Dedifferentiated amniotic fluid mesenchymal stem cell (primary cell): ENCODE data around the gene NDUFV3.
"Not testable (repeated sequence)": the region's sequence is repeated elsewhere in the genome, so short reads cannot be mapped to it uniquely, and the experiment has no call there.

Source experiments
- DNase-seq: peaks from one replicate; pipeline ENCODE4 v3.0.0-alpha.2; 2016; ENCODE audit errors: extremely low spot score

The NDUFV3 gene

DNA sequence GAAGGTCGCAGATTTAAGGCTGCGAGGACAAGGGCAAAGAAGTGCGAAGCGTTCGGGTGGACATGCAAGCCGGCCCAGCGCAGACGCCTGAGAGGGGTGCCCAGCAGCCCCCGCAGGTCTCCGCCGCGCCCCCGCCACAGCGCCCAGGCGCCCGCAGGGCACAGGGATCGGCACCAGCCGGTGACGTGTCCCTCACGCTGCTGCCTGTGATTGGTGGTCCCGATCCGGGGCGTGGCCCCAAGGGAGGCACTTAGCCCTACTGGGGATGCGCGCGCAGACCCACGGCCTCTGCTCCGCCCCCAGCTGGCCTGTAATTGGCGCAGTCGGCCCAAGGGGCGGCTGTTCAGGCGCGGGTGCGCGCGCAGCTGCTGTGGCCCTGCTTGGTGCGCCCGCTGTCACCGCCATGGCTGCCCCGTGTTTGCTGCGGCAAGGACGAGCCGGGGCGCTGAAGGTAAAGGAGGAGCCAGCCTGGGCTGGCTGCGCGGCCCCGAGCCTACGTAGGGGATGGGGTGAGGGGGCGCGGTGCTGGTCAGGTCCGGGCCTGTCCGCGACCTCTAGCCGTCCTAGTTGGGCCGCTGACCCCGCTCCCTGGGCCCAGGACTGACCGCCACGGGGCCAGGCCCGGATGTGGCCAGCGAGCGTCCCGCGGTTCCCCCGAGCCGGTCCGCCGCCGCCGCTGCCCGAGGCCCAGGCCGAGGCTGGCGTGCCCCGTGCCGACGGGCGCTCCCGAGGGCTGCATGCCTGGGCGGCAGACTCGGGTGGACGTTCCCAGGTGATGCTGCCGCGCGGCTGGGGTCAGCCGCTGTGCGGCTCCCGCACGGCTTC is at the start of gene NDUFV3:
Gene NDUFV3, plus strand, starts transcription at position 379 of the 825 bp plus-strand sequence. Its CDS starts 25 bp downstream, at position 404.
- DNase-seq = peak; percentile 98

DNA sequence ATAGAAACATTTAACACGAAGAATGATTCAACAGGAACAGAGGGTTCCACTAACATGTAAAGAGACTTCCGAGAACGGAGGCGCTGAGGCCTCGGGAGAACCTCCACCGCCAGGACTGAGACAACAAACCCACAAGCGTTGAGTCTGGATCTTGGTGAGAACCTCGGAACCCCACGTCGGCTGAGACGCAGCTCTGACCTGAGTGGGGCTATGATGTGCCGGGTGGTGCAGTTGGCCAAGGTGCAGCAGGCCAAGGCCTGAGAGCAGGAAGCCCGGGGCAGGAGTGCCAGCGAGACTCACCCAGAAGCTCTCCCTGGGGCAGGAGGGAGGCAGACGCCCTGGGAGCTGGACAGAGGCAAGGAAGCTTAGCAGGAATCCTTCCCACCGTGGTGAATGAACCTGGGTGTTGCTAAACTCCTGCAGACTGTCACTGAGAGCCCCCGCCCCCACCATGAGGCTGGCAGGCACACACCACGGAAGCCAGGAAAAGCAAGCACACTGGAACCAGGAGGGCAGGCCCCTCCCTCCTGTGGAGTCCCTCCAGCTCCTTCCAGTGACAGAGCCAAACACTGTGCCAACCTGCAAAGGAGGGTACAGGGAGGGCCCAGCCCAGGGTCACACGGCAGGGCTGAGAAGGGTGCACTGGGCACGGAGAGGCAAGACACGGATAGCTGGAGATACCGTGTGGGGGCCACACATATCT is 48.5 kb upstream of the NDUFV3 start:
- no peak for DNase-seq

DNA sequence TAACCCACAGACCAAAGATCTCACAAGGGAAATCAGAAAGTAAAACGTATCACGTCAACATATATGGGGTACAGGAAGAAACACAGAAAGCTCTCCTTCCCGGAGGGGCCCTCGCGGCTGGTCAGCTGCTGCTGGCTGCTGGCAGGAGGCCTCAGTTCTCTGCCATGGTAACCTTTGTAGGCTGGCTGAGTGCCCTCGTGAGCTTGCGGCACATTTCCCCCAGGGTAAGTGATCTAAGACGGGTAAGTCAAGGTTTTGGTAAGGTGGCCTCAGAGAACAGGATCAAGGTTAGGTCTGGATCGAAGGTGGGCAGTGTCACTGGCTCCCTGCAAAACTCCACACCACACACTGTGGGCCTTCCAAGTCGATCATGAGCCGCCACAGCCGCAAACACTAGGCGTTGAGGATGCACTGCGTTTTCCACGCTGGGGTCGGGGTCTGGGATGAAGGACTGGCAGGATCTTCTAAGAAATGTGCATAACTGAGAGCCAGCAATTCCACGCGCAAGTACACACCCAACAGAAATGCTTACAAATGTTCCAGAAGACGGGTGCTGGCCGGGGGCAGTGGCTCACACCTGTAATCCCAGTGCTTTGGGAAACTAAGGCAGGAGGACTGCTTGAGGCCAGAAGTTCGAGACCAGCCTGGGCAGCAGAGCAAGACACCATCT is 47.7 kb upstream of the NDUFV3 start:
- DNase-seq = no peak

DNA sequence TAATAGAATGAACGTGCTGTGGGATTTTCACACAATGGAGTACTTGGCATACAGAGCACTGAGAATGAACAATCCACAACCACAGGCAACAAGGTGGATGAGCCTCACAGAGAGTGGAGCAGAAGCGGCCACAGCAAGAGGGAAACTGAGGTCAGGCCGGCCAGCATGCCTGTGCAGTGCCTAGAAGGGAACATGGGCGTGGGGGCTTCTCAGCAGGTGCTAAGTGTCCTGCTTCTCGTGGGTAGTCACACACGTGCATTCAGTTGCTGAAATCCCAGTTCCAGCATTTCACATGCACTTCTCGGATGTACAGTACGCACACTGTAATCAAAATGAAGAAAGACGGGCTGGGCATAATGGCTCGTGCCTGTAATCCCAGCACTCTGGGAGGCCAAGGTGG is 46.9 kb upstream of the NDUFV3 start:
- DNase-seq = no peak

DNA sequence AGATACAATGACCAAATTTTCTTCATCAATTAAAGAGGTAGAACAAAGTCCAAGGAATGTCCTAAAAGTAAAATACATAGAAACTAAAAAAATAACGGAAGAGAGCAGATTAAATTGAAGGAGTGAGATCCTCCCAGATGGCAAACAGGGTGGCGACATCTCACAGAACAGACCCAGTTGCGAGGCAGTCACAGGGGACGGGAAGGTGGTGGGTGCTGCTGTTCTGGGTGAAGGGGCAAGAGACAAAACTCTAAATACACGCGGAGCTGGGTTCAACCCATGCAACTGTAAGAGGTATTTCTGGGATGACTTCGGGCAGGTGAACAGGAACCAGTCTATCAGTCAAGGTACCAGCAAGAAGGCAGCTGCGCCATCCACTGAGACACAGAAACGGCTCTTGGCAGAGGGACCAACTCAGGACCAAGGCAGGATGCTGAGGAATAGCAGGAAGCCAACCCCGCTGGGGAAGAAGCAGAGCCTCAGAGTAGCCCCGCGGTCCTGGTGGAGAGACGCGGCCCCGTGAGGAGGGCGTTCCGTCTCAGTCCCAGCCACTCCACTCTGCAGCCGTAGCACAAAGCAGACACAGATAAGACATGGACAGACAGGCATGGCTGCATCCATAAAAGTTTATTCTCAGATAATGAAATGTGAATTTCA is 45.9 kb upstream of the NDUFV3 start:
- DNase-seq = no peak

DNA sequence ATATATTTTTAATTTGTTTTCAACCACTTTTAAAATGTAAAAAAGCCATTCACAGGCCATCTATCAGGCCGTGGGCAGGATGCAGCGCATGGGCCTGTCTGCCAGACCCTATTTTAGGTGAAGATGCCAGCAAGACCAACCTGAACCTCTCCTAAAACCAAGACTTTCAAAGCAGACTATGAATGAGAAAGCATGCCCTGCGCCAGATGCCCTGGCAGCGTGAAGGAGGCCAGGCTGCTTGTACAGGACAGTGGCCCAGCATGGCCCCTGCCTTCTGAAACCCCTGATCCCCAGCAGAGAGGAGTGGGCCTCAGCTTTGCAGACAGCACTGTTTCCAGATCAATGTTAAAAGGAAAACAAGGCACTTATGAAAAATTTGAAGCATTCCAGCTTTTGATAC is 45.4 kb upstream of the NDUFV3 start:
- DNase-seq = no peak

DNA sequence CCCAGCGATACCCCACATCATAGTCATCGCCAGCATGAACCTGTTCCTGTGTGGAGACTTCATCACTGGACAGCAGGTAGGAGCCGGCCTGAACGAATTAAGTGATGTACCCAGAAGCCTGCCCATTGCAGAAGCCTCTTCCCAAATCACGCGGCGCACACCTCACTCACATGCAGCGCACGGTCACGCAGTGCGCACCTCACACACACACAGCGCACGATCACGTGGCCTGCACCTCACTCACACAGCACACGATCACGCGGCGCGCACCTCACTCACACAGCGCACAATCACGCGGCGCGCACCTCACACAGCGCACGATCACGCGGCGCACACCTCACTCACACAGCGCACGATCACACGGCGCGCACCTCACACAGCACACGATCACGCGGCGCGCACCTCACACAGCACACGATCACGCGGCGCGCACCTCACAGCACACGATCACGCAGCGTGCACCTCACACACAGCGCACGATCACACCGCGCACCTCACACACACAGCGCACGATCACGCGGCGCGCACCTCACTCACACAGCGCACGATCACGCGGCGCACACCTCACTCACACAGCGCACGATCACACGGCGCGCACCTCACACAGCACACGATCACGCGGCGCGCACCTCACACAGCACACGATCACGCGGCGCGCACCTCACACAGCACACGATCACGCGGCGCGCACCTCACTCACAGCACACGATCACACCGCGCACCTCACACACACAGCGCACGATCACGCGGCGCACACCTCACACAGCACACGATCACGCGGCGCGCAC is 44.8 kb upstream of the NDUFV3 start:
- DNase-seq = not testable (repeated sequence)

DNA sequence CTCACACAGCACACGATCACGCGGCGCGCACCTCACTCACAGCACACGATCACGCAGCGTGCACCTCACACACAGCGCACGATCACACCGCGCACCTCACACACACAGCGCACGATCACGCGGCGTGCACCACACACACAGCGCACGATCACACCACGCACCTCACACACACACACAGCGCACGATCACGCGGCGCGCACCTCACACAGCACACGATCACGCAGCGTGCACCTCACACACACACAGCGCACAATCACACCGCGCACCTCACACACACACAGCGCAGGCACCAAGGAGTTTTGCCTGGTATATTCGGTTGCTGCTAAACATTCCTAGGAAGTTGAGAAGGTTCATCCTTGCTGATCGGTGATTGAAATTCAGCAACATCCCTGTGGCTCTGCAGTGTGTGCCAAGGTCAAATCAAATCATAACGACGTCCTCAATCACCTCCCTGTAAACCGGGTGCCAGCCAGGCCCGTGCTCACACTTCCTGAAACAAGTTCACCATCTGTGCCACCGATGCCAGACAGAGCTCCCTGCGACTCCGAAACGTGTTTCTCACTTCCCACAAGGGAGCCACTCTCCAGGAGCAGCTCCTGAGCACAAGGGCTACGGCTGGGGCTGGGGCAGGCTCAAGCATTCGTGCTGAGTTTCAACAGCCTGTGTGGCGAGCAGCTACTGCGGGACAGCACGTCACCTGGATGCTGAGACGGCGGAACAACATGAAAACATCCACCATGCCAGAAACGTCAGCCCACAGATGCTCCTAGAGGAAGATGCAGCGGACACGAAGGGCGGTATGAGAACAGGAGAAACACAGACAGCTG is 44.0 kb upstream of the NDUFV3 start:
- DNase-seq = no peak

DNA sequence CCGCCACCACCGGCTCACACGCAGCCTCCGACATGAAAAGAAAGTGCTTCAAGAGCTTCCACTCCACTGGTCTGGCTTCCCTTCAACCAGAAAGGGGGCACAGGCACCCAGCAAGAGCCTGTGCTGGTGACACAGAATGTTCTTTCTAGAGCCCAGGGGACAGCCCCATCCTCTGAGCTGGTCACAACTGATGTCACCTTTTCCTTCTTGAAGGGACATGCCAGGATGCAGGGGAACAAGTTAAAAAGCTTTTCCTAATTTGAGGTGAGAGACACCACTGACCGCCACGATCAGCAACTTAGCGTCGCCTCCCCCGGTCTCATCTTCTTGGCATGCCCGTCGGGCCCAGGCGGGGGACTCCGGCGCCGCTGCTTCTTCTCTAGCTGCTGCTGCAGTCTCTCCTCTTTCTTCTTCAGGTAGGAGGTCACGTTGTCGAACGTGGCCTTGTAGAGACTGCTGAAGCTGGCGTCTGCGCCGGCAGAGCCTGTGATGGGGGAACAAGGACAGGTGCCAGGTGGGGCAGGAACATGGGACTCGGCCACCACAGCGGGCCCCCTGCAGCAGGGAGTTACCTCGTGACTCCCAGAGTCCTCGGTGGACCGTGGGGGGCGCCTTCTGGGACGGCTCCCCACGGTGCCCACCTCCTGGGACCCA is 43.2 kb upstream of the NDUFV3 start:
- DNase-seq = no peak

DNA sequence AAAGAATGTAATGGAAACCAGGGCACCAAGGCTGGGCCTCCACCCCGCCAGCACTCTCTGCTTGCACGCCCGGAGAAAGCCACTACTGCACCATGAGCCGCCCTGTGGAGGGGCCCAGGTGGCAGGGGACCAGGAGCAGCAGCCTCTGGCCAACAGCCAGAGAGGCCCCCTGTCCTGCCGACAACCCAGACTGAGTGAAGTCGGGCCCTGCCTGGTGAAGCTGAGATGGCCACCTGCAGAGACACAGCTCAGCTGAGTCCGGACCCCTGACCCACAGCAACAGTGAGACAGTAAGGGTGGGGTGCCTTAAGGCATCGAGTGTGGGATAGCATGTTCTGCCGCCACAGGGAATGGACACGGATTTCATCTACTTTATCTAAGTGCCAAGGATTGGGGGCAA is 42.6 kb upstream of the NDUFV3 start:
- DNase-seq = no peak

DNA sequence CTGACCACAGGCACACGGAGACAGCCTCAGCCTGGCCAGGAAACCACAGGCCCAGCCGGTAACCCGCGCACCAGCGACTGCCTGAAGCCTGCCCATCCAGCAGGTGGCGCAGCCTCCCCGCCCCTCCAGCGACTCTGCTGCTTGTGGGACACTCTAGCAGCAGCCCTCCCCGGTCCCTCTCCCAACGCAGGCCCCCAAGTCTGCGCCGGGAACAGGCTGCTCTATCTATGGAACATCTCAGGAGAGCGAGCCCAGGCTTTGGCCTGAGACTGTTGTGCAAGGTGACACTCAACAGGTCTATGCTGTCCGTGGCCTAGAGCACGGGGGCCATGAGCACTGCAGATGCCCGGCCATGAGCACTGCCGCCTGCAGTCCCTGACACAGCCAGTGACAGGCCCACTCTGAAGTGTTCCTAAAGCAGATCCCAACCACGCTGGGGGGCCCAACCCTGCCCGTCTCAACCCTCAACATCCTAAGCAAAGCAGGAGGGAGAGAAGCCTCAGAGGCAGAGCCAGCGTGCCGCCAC is 42.2 kb upstream of the NDUFV3 start:
- no peak for DNase-seq

DNA sequence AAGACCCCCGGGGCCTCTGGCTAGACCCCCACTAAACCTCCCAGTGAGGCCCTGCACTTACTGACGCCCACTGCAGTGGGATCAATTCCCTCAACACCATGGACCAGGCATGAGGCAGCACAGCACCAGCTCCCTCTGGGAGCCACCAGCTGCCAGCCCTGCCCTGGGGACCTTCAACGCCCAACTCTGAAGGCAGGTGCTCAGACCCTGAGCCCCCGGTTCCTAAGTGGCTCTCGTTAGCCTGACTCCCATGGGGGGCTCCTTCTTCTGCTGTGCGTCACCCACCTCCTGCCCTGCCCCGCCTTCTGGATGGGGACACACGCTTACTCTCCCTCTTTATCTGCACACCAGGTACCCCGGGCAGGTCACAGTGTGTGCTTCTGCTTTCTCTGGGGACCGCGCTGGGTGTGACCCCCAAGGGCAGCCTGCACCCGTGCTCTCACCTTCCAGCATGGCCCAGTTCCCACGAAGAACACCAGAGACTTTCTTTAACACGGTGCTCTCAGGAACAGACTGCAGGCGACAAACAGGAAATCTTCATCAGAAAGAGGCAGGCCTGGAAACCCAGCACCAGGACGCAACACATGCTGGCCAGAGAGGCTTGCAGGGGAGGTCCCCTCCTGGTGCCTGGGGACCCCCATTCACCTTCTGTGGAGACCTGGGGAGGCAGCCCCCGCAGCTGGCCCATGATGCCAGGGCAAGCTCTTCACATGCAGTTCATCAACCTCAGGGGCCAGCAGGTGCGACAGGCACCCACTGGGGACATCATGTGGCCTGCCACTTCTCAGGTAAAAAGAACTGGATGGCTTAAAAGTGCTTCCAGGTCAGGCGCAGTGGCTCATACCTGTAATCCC is 41.1 kb upstream of the NDUFV3 start:
- no peak for DNase-seq

DNA sequence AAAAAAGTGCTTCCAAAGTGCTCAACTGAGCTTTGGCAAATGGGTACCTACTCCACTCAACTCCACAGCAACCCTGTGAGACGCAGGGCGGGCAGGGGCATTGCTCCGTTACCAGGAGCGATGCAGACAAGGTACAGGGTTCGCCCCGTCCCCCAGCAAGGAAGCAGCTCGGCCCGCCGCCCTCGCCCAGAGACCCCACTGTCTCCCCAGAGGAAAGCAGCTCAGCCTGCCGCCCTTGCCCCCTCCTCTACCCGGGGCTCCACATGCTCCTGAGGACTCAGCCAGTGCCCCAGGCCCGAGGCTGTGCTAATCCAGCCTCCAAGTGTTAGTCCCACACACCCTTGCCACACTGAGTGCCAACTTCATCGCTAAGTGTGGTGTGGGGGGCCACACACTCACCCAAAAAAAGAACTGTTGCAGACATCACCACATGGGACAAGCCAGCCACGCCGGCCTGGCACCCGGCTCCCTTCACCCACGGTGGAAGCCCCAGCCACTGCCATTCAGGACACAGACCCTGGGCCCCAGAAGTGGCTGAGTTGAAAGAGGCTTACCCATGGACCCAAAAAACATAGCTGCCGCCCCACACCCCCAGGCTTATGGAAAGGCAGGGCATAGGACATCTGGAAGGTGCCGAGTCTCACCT is 40.1 kb upstream of the NDUFV3 start:
- DNase-seq = no peak

DNA sequence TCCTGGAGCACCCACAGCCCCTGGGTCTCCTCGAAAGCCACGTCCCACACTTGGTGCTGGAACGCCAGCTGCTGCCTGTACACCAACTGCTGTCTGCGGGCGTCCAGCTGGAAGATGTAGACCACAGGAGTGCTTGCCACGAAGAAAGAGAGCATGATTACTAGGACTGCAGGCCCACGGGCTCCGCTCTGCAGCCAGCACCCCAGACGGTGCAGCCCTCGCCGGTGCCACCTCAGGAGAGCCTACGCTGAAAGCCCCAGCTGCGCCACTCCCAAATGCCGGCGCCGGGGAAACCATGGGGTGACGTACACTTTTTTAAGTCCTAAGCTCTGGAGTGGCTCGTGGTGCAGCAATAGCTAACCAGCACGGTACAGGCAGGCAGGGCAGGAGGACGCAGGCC is 39.5 kb upstream of the NDUFV3 start:
- DNase-seq = no peak

DNA sequence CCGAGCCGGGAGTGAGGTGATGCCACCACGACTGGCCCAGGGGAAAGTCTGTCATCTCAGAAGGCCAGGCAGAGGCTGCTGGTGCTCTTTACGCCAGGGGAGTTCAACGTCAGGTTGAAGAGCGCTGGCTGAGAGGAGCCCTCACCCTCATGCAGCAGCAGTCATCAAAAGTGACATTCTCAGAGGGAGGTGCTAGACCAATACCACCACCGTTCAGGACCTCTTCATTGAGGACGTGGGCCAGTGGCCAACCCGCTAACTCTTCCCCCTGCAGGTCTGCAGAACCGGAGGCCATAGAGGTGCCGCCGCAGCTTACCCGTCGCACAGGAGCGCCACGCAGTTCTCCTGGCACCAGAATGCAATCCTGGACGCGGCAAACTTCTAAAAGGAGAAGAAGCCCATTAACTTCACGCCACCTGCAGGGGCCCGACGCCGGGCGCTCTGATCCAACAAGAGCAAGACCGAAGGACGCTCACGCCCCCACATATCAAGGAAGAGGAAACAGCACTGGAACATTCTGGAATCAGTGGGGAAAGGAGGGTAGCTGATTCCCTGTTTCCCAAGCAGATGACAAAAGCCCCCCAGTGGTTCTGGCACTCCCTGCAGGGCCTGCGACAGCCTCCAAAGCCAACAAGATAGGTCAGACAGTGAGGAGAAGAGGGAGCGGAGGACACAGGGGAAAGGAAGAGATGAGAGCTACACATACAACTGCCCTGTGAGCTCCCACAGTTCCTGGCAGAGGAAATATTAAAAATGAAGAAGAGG is 38.7 kb upstream of the NDUFV3 start:
- DNase-seq = no peak

DNA sequence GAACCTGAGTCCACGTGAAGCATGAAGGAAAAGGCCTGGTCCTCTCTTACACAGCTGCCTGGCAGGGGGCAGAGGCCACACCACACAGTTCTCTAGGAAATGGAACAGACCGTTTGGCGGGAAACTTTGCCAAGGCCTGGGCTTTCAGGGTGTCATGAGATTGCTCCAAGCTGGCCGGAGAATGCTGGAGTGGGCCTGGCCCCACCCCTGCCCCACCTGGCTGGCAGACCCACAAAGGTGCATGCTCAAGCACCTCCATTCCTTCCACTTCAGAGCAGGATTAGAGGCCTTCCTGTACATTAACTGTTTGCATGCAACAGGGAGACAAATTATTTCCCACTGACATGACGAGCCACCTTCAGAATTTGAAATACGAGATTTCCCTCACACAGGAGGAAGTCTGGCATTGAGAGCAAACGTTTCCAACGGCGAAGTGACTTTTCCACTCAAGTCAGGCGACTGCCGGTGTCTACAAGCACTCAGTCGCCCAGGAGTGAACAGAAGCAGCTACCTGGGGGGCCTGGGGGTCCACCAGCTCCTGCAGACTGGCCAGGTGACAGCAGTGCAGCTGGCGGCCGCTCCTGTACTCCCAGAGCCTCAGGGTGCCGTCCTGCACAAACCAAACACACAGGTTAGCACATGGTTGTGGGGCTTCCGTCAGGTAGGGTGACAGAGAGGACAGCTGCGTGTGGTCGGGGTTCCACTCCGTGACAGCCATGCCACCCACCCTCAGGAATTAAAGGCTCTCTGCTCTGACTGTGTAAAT is 37.8 kb upstream of the NDUFV3 start:
- no peak for DNase-seq

DNA sequence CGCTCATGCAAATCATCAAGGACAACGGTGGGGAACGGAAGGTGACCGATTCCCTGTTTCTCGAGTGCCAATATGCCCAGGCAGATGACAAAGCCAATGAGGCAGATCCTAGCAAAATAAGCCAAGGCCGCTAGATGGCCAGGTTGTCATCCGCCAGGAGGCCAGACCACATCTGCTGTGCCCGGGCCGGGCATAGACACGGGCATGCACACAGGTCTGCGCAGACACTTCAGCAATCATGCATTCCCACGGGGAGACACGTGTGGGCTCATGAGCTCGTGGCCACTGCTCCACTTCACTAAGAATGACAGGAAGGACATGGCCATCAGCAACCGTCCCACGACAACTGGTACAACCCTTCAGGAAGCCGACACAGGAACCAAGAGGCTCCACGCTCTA is 37.2 kb upstream of the NDUFV3 start:
- DNase-seq = no peak
